Endothelial cell of umbilical vein (primary cell): Measurements from ENCODE around the gene DGKH. TPM values are rescaled to one million over a fixed set of nuclear protein-coding genes. Genes with fewer than 3 reads are reported as not detected.

Experiments
- BruUV-seq: library from RNA; stranded (reverse); fragments of 400-500 nt; replicated peaks from 2 replicates; lab custom pipeline; 2021; lab: Mats Ljungman, UMichigan
- CTCF ChIA-PET: fragments of 300-600, 350-600 bp; sonication (Branson Sonifier 250); formaldehyde crosslinking; loops from one replicate; lab custom pipeline; 2021; ENCODE audit warnings: antibody characterized with exemption, inconsistent platforms; lab: Charles Lee
- POLR2A ChIA-PET: fragments of 300-600, 350-600 bp; sonication (Branson Sonifier 250); formaldehyde crosslinking; loops from one replicate; lab custom pipeline; 2021; ENCODE audit warnings: antibody characterized with exemption, inconsistent platforms; lab: Charles Lee
- DNase-seq: peaks from one replicate; pipeline ENCODE4 v3.0.0-alpha.2; 2011; ENCODE audit warnings: low read depth, low spot score
- FAIRE-seq: peaks from 2 replicates; lab custom pipeline; 2011; peaks lifted over from hg19 to GRCh38; lab: Jason Lieb, UNC
- H2AFZ ChIP-seq: 2 replicates; pipeline ENCODE4 v1.6.0; 2012; ENCODE audit warnings: low read depth, low read length, control low read depth, inconsistent platforms
- H3K27ac ChIP-seq: 2 replicates; pipeline ENCODE4 v1.5.1; 2011; ENCODE audit warnings: low read depth, mild to moderate bottlenecking, control low read depth, low read length, moderate library complexity; ENCODE audit not compliant: insufficient read depth
- H3K27me3 ChIP-seq, 2 experiments: 2 replicates each; pipeline versions ENCODE4 v1.6.0 to v1.6.1; 2011; ENCODE audit warnings: low read length in 2 of 2, mixed read lengths in 1 of 2; ENCODE audit not compliant: control insufficient read depth in 2 of 2, insufficient read depth in 2 of 2
- H3K36me3 ChIP-seq, 2 experiments: 2 replicates in 1 of 2; 3 replicates in 1 of 2; pipeline ENCODE4 v1.5.1; 2011; ENCODE audit warnings: low read length in 2 of 2, mild to moderate bottlenecking in 1 of 2, moderate library complexity in 1 of 2; ENCODE audit not compliant: control insufficient read depth in 2 of 2, insufficient read depth in 2 of 2; ENCODE audit errors: extremely low read depth in 1 of 2
- H3K4me1 ChIP-seq: 3 replicates; pipeline ENCODE4 v1.5.1; 2011; ENCODE audit warnings: mild to moderate bottlenecking, low read length; ENCODE audit not compliant: control insufficient read depth, insufficient read depth; ENCODE audit errors: extremely low read depth
- H3K4me2 ChIP-seq: 2 replicates; pipeline ENCODE4 v1.6.1; 2011; ENCODE audit warnings: low read length, control low read depth, mixed read lengths; ENCODE audit not compliant: insufficient read depth
- H3K4me3 ChIP-seq, 3 experiments: fragments of 200-600 bp in 1 of 3; sonication (generic), shearing (Covaris generic) in 1 of 3; replicated peaks in 1 of 3; 2 replicates each; pipeline ENCODE4 v1.5.1; 2011 to 2016; ENCODE audit warnings: control low read depth in 3 of 3, low read length in 3 of 3, mild to moderate bottlenecking in 2 of 3, inconsistent platforms in 1 of 3, low read depth in 1 of 3, moderate library complexity in 1 of 3; ENCODE audit not compliant: insufficient read depth in 1 of 3
- H3K79me2 ChIP-seq: 2 replicates; pipeline ENCODE4 v1.6.0; 2012; ENCODE audit warnings: low read length, inconsistent platforms; ENCODE audit not compliant: control insufficient read depth, insufficient read depth
- H3K9ac ChIP-seq: replicated peaks from 2 replicates; pipeline ENCODE3; 2011; ENCODE audit warnings: low read length, control low read depth; ENCODE audit not compliant: insufficient read depth; ENCODE audit errors: extremely low read depth
- H3K9me1 ChIP-seq: replicated peaks from 3 replicates; pipeline ENCODE4 v1.6.0; 2011; ENCODE audit warnings: mild to moderate bottlenecking, low read length; ENCODE audit not compliant: control insufficient read depth, insufficient read depth; ENCODE audit errors: extremely low read depth
- H3K9me3 ChIP-seq: replicated peaks from 2 replicates; pipeline ENCODE4 v1.5.1; 2012; ENCODE audit warnings: low read length, inconsistent platforms; ENCODE audit not compliant: control insufficient read depth, insufficient read depth
- H4K20me1 ChIP-seq: replicated peaks from 2 replicates; pipeline ENCODE3; 2011; ENCODE audit warnings: mild to moderate bottlenecking, low read length; ENCODE audit not compliant: control insufficient read depth, insufficient read depth; ENCODE audit errors: extremely low read depth
- FOS ChIP-seq: IDR thresholded peaks from 2 replicates; pipeline ENCODE4 v1.6.1; 2011; ENCODE audit warnings: mild to moderate bottlenecking, low read length, moderate library complexity, borderline replicate concordance; ENCODE audit not compliant: insufficient read depth
- GATA2 ChIP-seq: IDR thresholded peaks from 2 replicates; pipeline ENCODE4 v1.7.0; 2011; ENCODE audit warnings: low read depth, mild to moderate bottlenecking, moderate library complexity, mixed read lengths, low read length; ENCODE audit not compliant: insufficient read length, insufficient read depth
- JUN ChIP-seq: IDR thresholded peaks from 2 replicates; pipeline ENCODE4 v1.6.1; 2011; ENCODE audit warnings: borderline replicate concordance, low read depth; ENCODE audit not compliant: insufficient read length, insufficient read depth
- MYC ChIP-seq: IDR thresholded peaks from one replicate; pipeline ENCODE4 v1.6.1; 2011; ENCODE audit warnings: mild to moderate bottlenecking, low read depth, low read length
- dilution Hi-C: fragments of 300-500 bp; cut with MboI; formaldehyde crosslinking; loops from one replicate; pipeline ENCODE4 v1.15.0; 2019; ENCODE audit warnings: low sequenced_read_pairs; ENCODE audit not compliant: extremely low pct_ligation_motif_present
- intact Hi-C: fragments of 100-400 bp; cut with micrococcal nuclease; formaldehyde crosslinking; loops from one replicate; pipeline ENCODE4 v1.10.0; 2022
- polyA plus RNA-seq, 4 experiments: library from polyadenylated mRNA; depleted of rRNA in 3 of 4; stranded (reverse) in 3 of 4; unstranded in 1 of 4; fragments of >200 nt; gene quantifications; 2 replicates each; pipeline versions ENCODE4 v1.2.1 to v1.2.3, GENCODE V29; 2011 to 2012; ENCODE audit warnings: missing spikeins in 1 of 4
- total RNA-seq: library from RNA; stranded (reverse); gene quantifications from 2 replicates; pipeline ENCODE4 v1.2.3, GENCODE V29; 2021
- TF ChIP-seq, protein P1 (sequence below), 2 donors: IDR thresholded peaks; 1 replicate in 1 of 2; 2 replicates in 1 of 2; pipeline ENCODE4 v1.5.1; 2011; ENCODE audit warnings: low read length in 2 of 2, mild to moderate bottlenecking in 2 of 2, moderate library complexity in 2 of 2, control low read depth in 1 of 2, inconsistent platforms in 1 of 2, low read depth in 1 of 2; ENCODE audit not compliant: insufficient read depth in 1 of 2; ENCODE audit errors: extremely low read depth in 1 of 2

Gene DGKH
- total and polyA plus RNA-seq, 2 donors (not counting 3 experiments of a cell fraction or from before 2014, with no cell fraction given): 4.1 to 30.1 TPM

DNA sequence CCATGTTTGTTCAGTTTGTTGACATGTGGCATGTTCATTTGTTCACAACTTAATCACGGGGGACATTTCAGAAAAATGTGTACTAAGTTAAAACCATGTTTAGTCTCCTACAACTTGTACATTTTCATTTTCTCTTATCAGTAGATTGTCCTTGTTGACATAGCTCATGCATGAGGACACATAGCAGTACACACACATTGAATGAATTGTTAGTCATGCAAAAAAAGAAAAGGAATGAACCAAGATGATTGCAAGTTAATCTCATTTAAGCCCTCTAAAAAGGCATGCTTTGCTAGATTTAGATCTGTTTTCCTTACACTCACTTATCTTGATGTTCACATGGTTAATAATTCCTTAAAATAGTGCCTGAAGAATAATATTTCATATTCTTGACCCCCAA, 185.3 kb downstream of the DGKH start:
- H3K79me2 ChIP-seq: no peaks in the 10 kb centered on the region
- no TSS peak for BruUV-seq
- TF ChIP-seq, protein P1, sequence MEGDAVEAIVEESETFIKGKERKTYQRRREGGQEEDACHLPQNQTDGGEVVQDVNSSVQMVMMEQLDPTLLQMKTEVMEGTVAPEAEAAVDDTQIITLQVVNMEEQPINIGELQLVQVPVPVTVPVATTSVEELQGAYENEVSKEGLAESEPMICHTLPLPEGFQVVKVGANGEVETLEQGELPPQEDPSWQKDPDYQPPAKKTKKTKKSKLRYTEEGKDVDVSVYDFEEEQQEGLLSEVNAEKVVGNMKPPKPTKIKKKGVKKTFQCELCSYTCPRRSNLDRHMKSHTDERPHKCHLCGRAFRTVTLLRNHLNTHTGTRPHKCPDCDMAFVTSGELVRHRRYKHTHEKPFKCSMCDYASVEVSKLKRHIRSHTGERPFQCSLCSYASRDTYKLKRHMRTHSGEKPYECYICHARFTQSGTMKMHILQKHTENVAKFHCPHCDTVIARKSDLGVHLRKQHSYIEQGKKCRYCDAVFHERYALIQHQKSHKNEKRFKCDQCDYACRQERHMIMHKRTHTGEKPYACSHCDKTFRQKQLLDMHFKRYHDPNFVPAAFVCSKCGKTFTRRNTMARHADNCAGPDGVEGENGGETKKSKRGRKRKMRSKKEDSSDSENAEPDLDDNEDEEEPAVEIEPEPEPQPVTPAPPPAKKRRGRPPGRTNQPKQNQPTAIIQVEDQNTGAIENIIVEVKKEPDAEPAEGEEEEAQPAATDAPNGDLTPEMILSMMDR (IDR thresholded peaks at IDR 0.05; ENCODE audit: extremely low read depth in 1 of 2, insufficient read depth in 1 of 2, low read depth in 1 of 2, low read length in 2 of 2): no peak
- TF ChIP-seq FOS (no peak), GATA2 (no peak), JUN (no peak)
- no peak overlapping the region for H2AFZ ChIP-seq
- no peak overlapping the region for H3K27ac ChIP-seq
- dilution Hi-C loops: no loop called here
- intact Hi-C loops: no loop called here
- POLR2A ChIA-PET: no interaction called here
- H3K27me3 ChIP-seq: no peaks in the 10 kb centered on the region
- no peaks in the 10 kb centered on the region for H4K20me1 ChIP-seq
- no peak for FAIRE-seq
- no peaks in the 10 kb centered on the region for H3K4me1 ChIP-seq
- no peak for DNase-seq
- H3K4me2 ChIP-seq: no peak overlapping the region
- no peak overlapping the region for H3K9ac ChIP-seq
- H3K9me3 ChIP-seq: no peaks in the 10 kb centered on the region
- H3K4me3 ChIP-seq: no peak overlapping the region
- H3K36me3 ChIP-seq: peaks cover 0 to 5% of the 10 kb centered on the region in 2 experiments
- peaks cover 3% of the 10 kb centered on the region for H3K9me1 ChIP-seq
- CTCF ChIA-PET: interaction anchor here (0.9 kb wide), 1 partner anchor 9 kb away, joined by 3 read pairs; no protein-coding TSS in a partner anchor

DNA sequence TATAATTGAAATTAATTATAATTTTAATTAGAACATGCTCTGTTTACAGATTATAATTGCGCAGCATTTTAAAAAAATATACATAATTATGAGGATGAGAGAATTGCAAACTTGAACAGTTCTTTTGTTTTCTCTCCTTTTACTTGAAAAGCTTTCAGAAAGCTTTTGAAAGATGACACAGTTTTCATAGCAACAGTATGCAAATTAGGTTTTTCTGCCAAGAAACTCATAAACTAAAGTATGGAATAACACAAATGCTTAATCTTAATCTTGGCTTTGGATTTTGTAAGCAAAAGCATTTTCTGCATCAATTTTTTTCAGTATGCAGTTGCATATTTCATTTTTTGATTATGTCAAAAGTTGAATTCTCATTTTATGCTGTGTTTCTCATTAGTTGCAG, 190.7 kb downstream of the DGKH start:
- Histone ChIP-seq H3K79me2 (no peaks in the 10 kb centered on the region), H3K4me2 (no peak overlapping the region), H3K4me1 (no peaks in the 10 kb centered on the region), H3K9me3 (no peaks in the 10 kb centered on the region), H3K9me1 (peaks cover 3% of the 10 kb centered on the region), H3K4me3 (no peak overlapping the region), H2AFZ (no peak overlapping the region), H3K36me3 (peaks cover 0 to 2% of the 10 kb centered on the region in 2 experiments), H4K20me1 (no peaks in the 10 kb centered on the region), H3K9ac (no peak overlapping the region), H3K27me3 (no peaks in the 10 kb centered on the region), H3K27ac (no peak overlapping the region)
- TF ChIP-seq MYC: no peak
- POLR2A ChIA-PET: no interaction called here
- DNase-seq (no peak), FAIRE-seq (no peak)
- BruUV-seq: no TSS peak
- CTCF ChIA-PET: no interaction called here
- intact Hi-C loops: no loop called here
- dilution Hi-C loops: no loop called here
